GM23248 (cell line): ENCODE data around the gene EVL. TPM values are rescaled to one million over a fixed set of nuclear protein-coding genes. Genes with fewer than 3 reads are reported as not detected.
"Not testable (repeated sequence)": the region's sequence is repeated elsewhere in the genome, so short reads cannot be mapped to it uniquely, and the experiment has no call there.

ENCODE experiments used
- DNase-seq: peaks from one replicate; pipeline ENCODE4 v3.0.0-alpha.2; 2015
- H2AFZ ChIP-seq: fragments of 200-600 bp; sonication (generic); 2 replicates; pipeline ENCODE4 v1.6.1; 2016; ENCODE audit warnings: antibody characterized with exemption
- H3F3A ChIP-seq: fragments of 200-600 bp; sonication (generic); 2 replicates; pipeline ENCODE4 v1.6.1; 2016; ENCODE audit warnings: mild to moderate bottlenecking, antibody characterized with exemption, mixed run types; ENCODE audit not compliant: insufficient read depth
- H3K27ac ChIP-seq: fragments of 200-600 bp; sonication (generic); 2 replicates; pipeline ENCODE4 v1.5.1; 2016; ENCODE audit warnings: mild to moderate bottlenecking
- H3K27me3 ChIP-seq: fragments of 200-600 bp; sonication (generic); replicated peaks from 2 replicates; pipeline ENCODE4 v1.6.1; 2016; ENCODE audit warnings: mild to moderate bottlenecking; ENCODE audit not compliant: insufficient read depth
- H3K36me3 ChIP-seq: fragments of 200-600 bp; sonication (generic); 2 replicates; pipeline ENCODE4 v1.6.1; 2016; ENCODE audit warnings: low read depth, mild to moderate bottlenecking
- H3K4me1 ChIP-seq: fragments of 200-600 bp; sonication (generic); 2 replicates; pipeline ENCODE4 v1.6.1; 2016; ENCODE audit warnings: mild to moderate bottlenecking; ENCODE audit not compliant: insufficient read depth
- H3K4me2 ChIP-seq: fragments of 200-600 bp; sonication (generic); one replicate; pipeline ENCODE4 v1.6.1; 2016; ENCODE audit warnings: mild to moderate bottlenecking; ENCODE audit not compliant: unreplicated experiment
- H3K4me3 ChIP-seq: fragments of 200-600 bp; sonication (generic); 2 replicates; pipeline ENCODE4 v1.5.1; 2016; ENCODE audit warnings: mild to moderate bottlenecking
- H3K79me2 ChIP-seq: fragments of 200-600 bp; sonication (generic); 2 replicates; pipeline ENCODE4 v1.6.1; 2016; ENCODE audit warnings: mild to moderate bottlenecking; ENCODE audit not compliant: insufficient read depth
- H3K9ac ChIP-seq: fragments of 200-600 bp; sonication (generic); 2 replicates; pipeline ENCODE4 v1.6.1; 2016; ENCODE audit warnings: mild to moderate bottlenecking
- H3K9me2 ChIP-seq: fragments of 200-600 bp; sonication (generic); 2 replicates; pipeline ENCODE4 v1.6.1; 2016; ENCODE audit warnings: mixed run types, mild to moderate bottlenecking, moderate library complexity; ENCODE audit not compliant: insufficient read depth
- H3K9me3 ChIP-seq: fragments of 200-600 bp; sonication (generic); one replicate; pipeline ENCODE4 v1.6.1; 2017; ENCODE audit warnings: low read depth
- H4K20me1 ChIP-seq: fragments of 200-600 bp; sonication (generic); 2 replicates; pipeline ENCODE4 v1.6.0; 2016; ENCODE audit not compliant: insufficient read depth
- EZH2 ChIP-seq: fragments of 200-600 bp; sonication (generic); IDR thresholded peaks from 2 replicates; pipeline ENCODE4 v1.6.1; 2018; ENCODE audit warnings: antibody characterized with exemption, mild to moderate bottlenecking; ENCODE audit not compliant: insufficient read depth, poor library complexity, severe bottlenecking
- EZH2phosphoT487 ChIP-seq: fragments of 200-600 bp; sonication (generic); IDR thresholded peaks from 2 replicates; pipeline ENCODE4 v1.6.1; 2018; ENCODE audit warnings: antibody characterized with exemption, moderate library complexity, mild to moderate bottlenecking, low read depth; ENCODE audit not compliant: insufficient read depth
- WGBS, 2 experiments: methylation state at CpG; one replicate each; pipeline ENCODE4 v1.1.6; 2015 to 2017; ENCODE audit warnings: low lambda C conversion rate in 2 of 2, low coverage in 1 of 2; ENCODE audit errors: missing lambda C conversion rate in 2 of 2; 5-methylcytosine and 5-hydroxymethylcytosine counted together
- in situ Hi-C: fragments of 300-500 bp; cut with MboI; formaldehyde crosslinking; loops from 2 replicates; pipeline ENCODE4 v1.15.0; 2020
- polyA plus RNA-seq: library from polyadenylated mRNA; unstranded; fragments of >200 nt; fragmentation: Nextera tagmentation; extraction: Ambion mirVana; gene quantifications from 2 replicates; pipeline ENCODE4 v1.2.1, GENCODE V29; 2016
- total RNA-seq: library from RNA; depleted of rRNA; stranded (reverse); fragments of >200 nt; shearing (Covaris generic); gene quantifications from 2 replicates; pipeline ENCODE4 v1.2.3, GENCODE V29; 2014

The EVL gene
- total and polyA plus RNA-seq, 2 experiments from 2014 or later: 6.6 to 29.9 TPM

GRCh38 chr14:100027771-100028490 lies 37.3 kb upstream of the EVL start:
- Histone ChIP-seq H3K27me3 (no peaks in the 10 kb centered on the region), H3K27ac (peak overlapping the region; percentile 100), H3K4me2 (no peak overlapping the region), H3K4me1 (peaks cover 64% of the 10 kb centered on the region), H3K36me3 (no peaks in the 10 kb centered on the region), H3K4me3 (no peak overlapping the region), H3K79me2 (peaks cover 51% of the 10 kb centered on the region), H3K9ac (no peak overlapping the region), H3K9me2 (no peaks in the 10 kb centered on the region), H3K9me3 (no peaks in the 10 kb centered on the region), H2AFZ (no peak overlapping the region), H3F3A (peaks cover 46% of the 10 kb centered on the region), H4K20me1 (no peaks in the 10 kb centered on the region)
- peak; percentile 38 for DNase-seq
- TF ChIP-seq EZH2phosphoT487 (no peak), EZH2 (no peak)
- 92 to 95% methylated on average over 4 of the region's 4 CpGs for WGBS, 2 experiments
- in situ Hi-C loops: no loop called here

GRCh38 chr14:100028990-100029677 lies 36.1 kb upstream of the EVL start:
- H3F3A ChIP-seq: peaks cover 47% of the 10 kb centered on the region
- H4K20me1 ChIP-seq: no peaks in the 10 kb centered on the region
- DNase-seq: peak; percentile 46
- H3K4me2 ChIP-seq: no peak overlapping the region
- no peaks in the 10 kb centered on the region for H3K27me3 ChIP-seq
- peaks cover 51% of the 10 kb centered on the region for H3K79me2 ChIP-seq
- H3K4me3 ChIP-seq: no peak overlapping the region
- in situ Hi-C loops: no loop called here
- no peak overlapping the region for H3K9ac ChIP-seq
- H2AFZ ChIP-seq: no peak overlapping the region
- H3K9me3 ChIP-seq: no peaks in the 10 kb centered on the region
- H3K9me2 ChIP-seq: no peaks in the 10 kb centered on the region
- peak overlapping the region; percentile 100 for H3K27ac ChIP-seq
- H3K36me3 ChIP-seq: no peaks in the 10 kb centered on the region
- WGBS, 2 experiments: 83 to 85% methylated on average over 3 of the region's 3 CpGs
- TF ChIP-seq EZH2 (no peak), EZH2phosphoT487 (no peak)
- peaks cover 64% of the 10 kb centered on the region for H3K4me1 ChIP-seq

DNA sequence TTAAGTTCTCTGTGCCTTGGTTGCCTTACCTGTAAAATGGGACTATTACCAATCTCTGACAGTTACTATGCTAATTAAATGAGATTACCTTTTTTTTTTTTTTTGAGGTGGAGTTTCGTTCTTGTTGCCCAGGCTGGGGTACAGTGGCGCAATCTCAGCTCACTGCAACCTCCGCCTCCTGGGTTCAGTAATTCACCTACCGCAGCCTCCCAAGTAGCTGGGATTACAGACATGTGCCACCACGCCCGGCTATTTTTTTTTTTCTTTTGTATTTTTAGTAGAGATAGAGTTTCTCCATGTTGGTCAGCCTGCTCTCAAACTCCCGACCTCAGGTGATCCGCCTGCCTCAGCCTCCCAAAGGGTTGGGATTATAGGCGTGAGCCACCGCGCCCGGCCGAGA lies 35.2 kb upstream of the EVL start:
- Histone ChIP-seq H3K4me2 (peak overlapping the region; percentile 65), H3K27ac (peak overlapping the region; percentile 100), H3K9ac (peak overlapping the region; percentile 66), H3F3A (peaks cover 46% of the 10 kb centered on the region), H3K79me2 (peaks cover 48% of the 10 kb centered on the region), H3K4me1 (peaks cover 61% of the 10 kb centered on the region)
- 57 to 80% methylated on average over 13 of the region's 13 CpGs for WGBS, 2 experiments
- DNase-seq, H3K27me3 ChIP-seq, in situ Hi-C loops, H4K20me1 ChIP-seq, H3K9me2 ChIP-seq, H3K4me3 ChIP-seq, H3K36me3 ChIP-seq, H3K9me3 ChIP-seq, H2AFZ ChIP-seq: not testable (repeated sequence)

DNA sequence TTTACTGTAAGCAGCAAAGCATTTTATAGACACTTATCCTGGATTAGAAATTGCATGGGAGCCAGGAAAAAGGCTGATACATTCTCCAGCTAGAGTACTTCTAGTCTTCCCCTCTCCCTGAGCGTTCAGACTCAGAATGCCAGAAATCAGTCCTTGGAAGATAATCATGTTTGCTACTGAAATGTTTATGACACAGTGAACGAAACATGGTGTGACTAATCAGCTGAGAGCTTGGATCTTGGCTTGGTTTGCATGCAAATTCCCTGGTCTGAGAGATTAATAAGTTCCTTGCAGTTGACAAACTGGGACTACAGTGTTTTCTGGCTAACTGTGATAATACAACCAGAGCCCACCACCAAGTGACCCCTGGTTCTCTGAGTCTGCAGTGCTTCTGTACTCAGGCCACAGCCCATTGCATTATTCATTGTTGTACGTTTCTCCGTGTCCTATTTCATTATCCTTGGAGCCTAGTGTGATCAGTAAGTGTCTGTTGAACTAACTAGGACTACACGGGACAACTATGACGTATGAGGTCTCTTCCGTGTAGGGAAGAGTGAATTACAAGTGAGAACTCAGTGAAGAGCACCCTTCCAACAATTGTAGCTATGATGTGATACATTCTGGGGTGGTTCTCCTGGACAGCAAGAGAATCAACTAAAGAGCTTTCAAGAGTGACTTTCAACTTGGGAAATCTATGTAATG lies 34.6 kb upstream of the EVL start:
- Histone ChIP-seq H3K9ac (peak overlapping the region; percentile 66), H3K27ac (peak overlapping the region; percentile 100), H3K27me3 (no peaks in the 10 kb centered on the region), H3K79me2 (peaks cover 44% of the 10 kb centered on the region), H3F3A (peaks cover 46% of the 10 kb centered on the region), H3K36me3 (no peaks in the 10 kb centered on the region), H2AFZ (no peak overlapping the region), H3K9me2 (no peaks in the 10 kb centered on the region), H4K20me1 (no peaks in the 10 kb centered on the region), H3K9me3 (no peaks in the 10 kb centered on the region), H3K4me3 (peak overlapping the region; percentile 29), H3K4me2 (peak overlapping the region; percentile 65), H3K4me1 (peaks cover 56% of the 10 kb centered on the region)
- in situ Hi-C loops: no loop called here
- peak; percentile 95 for DNase-seq
- WGBS, 2 experiments: 1% methylated on average over 7 of the region's 7 CpGs
- no peak for TF ChIP-seq EZH2phosphoT487
- no peak for TF ChIP-seq EZH2
